ENCODE results near the gene TLR8.

DNA sequence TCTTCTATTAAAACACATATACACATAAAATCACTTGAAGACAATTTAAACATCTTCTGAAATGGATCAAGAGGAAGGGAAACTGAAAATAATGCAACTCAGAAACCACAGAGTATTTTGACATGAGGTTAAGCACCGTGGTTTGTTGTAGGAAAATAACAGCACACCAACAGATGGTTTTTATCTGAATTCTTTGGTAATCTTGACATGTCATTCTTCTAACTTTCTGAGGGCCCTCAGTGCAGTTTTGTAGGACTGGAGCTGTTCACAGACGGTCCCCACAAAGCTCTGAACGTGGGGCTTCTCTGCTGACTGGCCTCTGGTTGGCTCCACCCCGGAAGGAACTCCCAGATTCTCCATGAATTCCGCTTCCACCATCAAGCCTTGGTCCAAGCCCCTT lies 16.0 kb upstream of the TLR8 start:
- TF ChIP-seq, protein P1, sequence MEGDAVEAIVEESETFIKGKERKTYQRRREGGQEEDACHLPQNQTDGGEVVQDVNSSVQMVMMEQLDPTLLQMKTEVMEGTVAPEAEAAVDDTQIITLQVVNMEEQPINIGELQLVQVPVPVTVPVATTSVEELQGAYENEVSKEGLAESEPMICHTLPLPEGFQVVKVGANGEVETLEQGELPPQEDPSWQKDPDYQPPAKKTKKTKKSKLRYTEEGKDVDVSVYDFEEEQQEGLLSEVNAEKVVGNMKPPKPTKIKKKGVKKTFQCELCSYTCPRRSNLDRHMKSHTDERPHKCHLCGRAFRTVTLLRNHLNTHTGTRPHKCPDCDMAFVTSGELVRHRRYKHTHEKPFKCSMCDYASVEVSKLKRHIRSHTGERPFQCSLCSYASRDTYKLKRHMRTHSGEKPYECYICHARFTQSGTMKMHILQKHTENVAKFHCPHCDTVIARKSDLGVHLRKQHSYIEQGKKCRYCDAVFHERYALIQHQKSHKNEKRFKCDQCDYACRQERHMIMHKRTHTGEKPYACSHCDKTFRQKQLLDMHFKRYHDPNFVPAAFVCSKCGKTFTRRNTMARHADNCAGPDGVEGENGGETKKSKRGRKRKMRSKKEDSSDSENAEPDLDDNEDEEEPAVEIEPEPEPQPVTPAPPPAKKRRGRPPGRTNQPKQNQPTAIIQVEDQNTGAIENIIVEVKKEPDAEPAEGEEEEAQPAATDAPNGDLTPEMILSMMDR (IDR thresholded peaks at IDR 0.05; ENCODE audit: insufficient read depth, low read depth, low read length), result no peak
- no peak for TF ChIP-seq EZH2 (IDR thresholded peaks at IDR 0.05; ENCODE audit: insufficient read depth, low read length)

Measured in astrocyte (in vitro differentiated cells and primary cell).